ENCODE measurements around the gene MISP. TPM values are rescaled to one million over a fixed set of nuclear protein-coding genes. Genes with fewer than 3 reads are reported as not detected.

Gene MISP
- total and polyA plus RNA-seq, 2 of the 8 experiments (the other 6 are each of a cell fraction or from before 2014, with no cell fraction given) = 0.43 to 0.45 TPM

DNA sequence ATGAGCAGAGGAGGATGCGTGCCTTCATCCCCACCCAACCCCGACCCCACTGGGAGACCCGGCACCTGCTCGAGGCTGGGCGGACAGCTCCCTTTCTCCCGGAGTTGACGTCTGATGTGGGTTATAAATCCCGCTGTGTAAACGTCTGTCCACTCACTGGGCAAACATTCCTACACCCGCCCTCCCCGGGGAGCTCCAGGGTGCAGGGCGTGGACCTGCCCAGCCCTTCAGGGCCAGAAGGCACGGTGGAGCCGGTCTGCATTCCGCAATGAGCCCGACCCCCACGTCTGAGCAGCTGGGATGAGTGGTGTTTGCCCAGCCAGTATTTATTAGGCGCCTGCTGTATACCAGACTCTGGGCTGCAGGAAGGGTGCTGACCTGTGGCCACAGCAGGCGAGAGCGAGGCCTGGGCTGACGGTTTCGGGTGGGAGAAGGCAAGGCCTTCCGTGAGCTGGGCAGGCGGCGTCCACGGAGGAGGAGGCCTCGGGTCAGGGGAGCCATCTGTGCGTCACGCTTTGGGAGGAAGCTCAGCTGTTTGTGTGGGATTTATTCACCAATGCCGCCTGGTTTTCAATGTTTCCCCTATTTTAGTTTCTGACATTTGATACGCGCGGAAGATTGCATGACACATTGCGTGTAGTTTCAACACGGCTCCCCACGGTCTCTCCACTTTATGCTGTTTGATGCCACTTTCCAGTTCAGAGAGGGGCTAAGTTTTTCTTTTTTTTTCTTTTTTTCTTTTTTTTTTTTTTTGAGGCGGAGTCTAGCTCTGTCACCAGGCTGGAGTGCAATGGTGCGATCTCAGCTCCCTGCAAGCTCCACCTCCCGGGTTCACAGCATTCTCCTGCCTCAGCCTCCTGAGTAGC is 2.0 kb downstream of the MISP start:
- WGBS, 2 experiments (ENCODE audit: extremely low coverage in 1 of 2, insufficient coverage in 1 of 2, insufficient read length in 1 of 2, insufficient replicate concordance in 2 of 2, low coverage in 1 of 2, low lambda C conversion rate in 2 of 2, missing lambda C conversion rate in 1 of 2) = 91% methylated on average over 35 of the region's 39 CpGs; no CpG with 5 or more reads in 1 of the 2 experiments
- ChIA-PET CTCF (ENCODE audit: partially characterized antibody) (interaction anchor here (0.5 to 1.4 kb wide), 7 partner anchors 11 to 623 kb away, joined by 3 to 7 read pairs (median 4); no protein-coding TSS in a partner anchor), POLR2A (ENCODE audit: partially characterized antibody) (interaction anchor here (0.5 to 2.0 kb wide), 9 partner anchors 8 to 957 kb away, joined by 3 to 10 read pairs (median 3); partner anchors contain the start of genes RNF126 and WDR18)
- FAIRE-seq = no peak
- Histone ChIP-seq H2BK20ac (ENCODE audit: low read length) (no peak overlapping the region), H3K9me3 (ENCODE audit: insufficient read depth in 2 of 2, low read depth in 1 of 2, low read length in 1 of 2) (peaks cover 2 to 14% of the 10 kb centered on the region in 2 experiments; a peak in 2 of 4 replicates), H4K8ac (ENCODE audit: extremely low read depth, insufficient read depth, low read length) (no peak overlapping the region; the same call in 1 of the 2 replicates), H3K27me3 (replicated peaks in 1 of 4; ENCODE audit: control insufficient read depth in 3 of 4, extremely low read depth in 1 of 4, insufficient read depth in 3 of 4, low read length in 3 of 4) (no peaks in the 10 kb centered on the region), H2BK12ac (ENCODE audit: low read depth, low read length) (no peak overlapping the region), H3K56ac (replicated peaks; ENCODE audit: insufficient read length, low read depth, low read length) (no peak overlapping the region), H2BK120ac (replicated peaks; ENCODE audit: low read depth, low read length) (no peak overlapping the region), H3K4ac (replicated peaks; ENCODE audit: insufficient read length, low read depth, low read length) (no peak overlapping the region), H3K9ac (replicated peaks in 1 of 4; ENCODE audit: extremely low read depth in 1 of 4, low read depth in 3 of 4, low read length in 3 of 4) (no peak overlapping the region), H3K23me2 (ENCODE audit: low read depth, low read length) (no peaks in the 10 kb centered on the region), H4K5ac (ENCODE audit: insufficient read length, low read depth, low read length) (no peak overlapping the region), H2AFZ (ENCODE audit: low read length) (no peak overlapping the region), H2BK15ac (ENCODE audit: low read length) (no peak overlapping the region), H3K23ac (ENCODE audit: insufficient read length) (no peak overlapping the region), H3K4me1 (replicated peaks in 1 of 4; ENCODE audit: control insufficient read depth in 3 of 4, insufficient read depth in 4 of 4, low read length in 3 of 4) (peaks cover 0 to 5% (median 3%) of the 10 kb centered on the region in 4 experiments; a peak in 3 of 7 replicates), H3K27ac (ENCODE audit: low read depth, low read length) (no peak overlapping the region), H3K4me2 (ENCODE audit: insufficient read depth in 1 of 2, low read depth in 2 of 2, low read length in 2 of 2) (no peak overlapping the region), H3K14ac (ENCODE audit: insufficient read length) (no peak overlapping the region), H2BK5ac (ENCODE audit: low read depth, low read length) (no peak overlapping the region), H4K20me1 (replicated peaks in 1 of 2; ENCODE audit: control insufficient read depth in 1 of 2, insufficient read depth in 2 of 2, low read length in 2 of 2) (no peaks in the 10 kb centered on the region), H4K91ac (replicated peaks; ENCODE audit: insufficient read length, low read length) (no peak overlapping the region), H3K4me3 (ENCODE audit: extremely low read depth in 1 of 4, insufficient read depth in 2 of 4, low read depth in 3 of 4, low read length in 4 of 4) (no peak overlapping the region), H3K18ac (ENCODE audit: extremely low read depth, low read length) (no peak overlapping the region), H3K36me3 (ENCODE audit: control insufficient read depth in 2 of 4, insufficient read depth in 4 of 4, low read length in 3 of 4) (no peaks in the 10 kb centered on the region), H2AK5ac (ENCODE audit: low read depth, low read length) (peak overlapping the region; percentile 39; the same call in 1 of the 2 replicates), H3K79me2 (ENCODE audit: control insufficient read depth in 1 of 2, insufficient read depth in 2 of 2, low read length in 2 of 2) (no peaks in the 10 kb centered on the region), H3K79me1 (ENCODE audit: low read depth, low read length) (no peaks in the 10 kb centered on the region)
- TF ChIP-seq, protein P1, sequence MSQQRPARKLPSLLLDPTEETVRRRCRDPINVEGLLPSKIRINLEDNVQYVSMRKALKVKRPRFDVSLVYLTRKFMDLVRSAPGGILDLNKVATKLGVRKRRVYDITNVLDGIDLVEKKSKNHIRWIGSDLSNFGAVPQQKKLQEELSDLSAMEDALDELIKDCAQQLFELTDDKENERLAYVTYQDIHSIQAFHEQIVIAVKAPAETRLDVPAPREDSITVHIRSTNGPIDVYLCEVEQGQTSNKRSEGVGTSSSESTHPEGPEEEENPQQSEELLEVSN (IDR thresholded peaks at IDR 0.05) = no peak
- DNase-seq (ENCODE audit: low read depth in 1 of 2, low spot score in 2 of 2) = no peak
